ENCODE measurements around the gene PDE8B.

GRCh38 chr5:77339337-77339890 is 128.9 kb downstream of the PDE8B start:
- no peak for TF ChIP-seq POLR2A (IDR thresholded peaks at IDR 0.05; ENCODE audit: low read depth, low read length)
- no peak for TF ChIP-seq PAX5 (IDR thresholded peaks at IDR 0.05; ENCODE audit: insufficient read depth, low read length, severe bottlenecking)
- TF ChIP-seq POLR2AphosphoS5 (IDR thresholded peaks at IDR 0.05; ENCODE audit: low read depth, low read length), result no peak

Data from GM12891 (cell line).